A549 (cell line): ENCODE measurements around the gene OCIAD2. TPM values are rescaled to one million over a fixed set of nuclear protein-coding genes. Genes with fewer than 3 reads are reported as not detected.

ENCODE experiments used
- ATAC-seq, 2 experiments: fragments of 200-7000 bp in 1 of 2; fragments of >200 bp in 1 of 2; cut with Nextera tagmentation in 1 of 2; cut with Tn5 transposase in 1 of 2; 3 replicates each; pipeline versions ENCODE4 v1.8.0 to v1.9.1; 2018 to 2020; ENCODE audit warnings: mild to moderate bottlenecking in 1 of 2, moderate library complexity in 1 of 2
- CTCF ChIA-PET: fragments of 300-600 bp; sonication (Branson Sonifier 250); formaldehyde crosslinking; extraction: SDS; loops from one replicate; lab custom pipeline; 2021; ENCODE audit warnings: antibody characterized with exemption, inconsistent platforms; lab: Yijun Ruan, JAX
- POLR2A ChIA-PET: fragments of 350-600 bp; formaldehyde crosslinking; extraction: SDS; loops from one replicate; lab custom pipeline; 2021; ENCODE audit warnings: antibody characterized with exemption, inconsistent platforms; lab: Yijun Ruan, JAX
- DNase-seq, 2 experiments: peaks; one replicate each; pipeline versions ENCODE4 v3.0.0 to v3.0.0-alpha.2; 2011 to 2016; ENCODE audit warnings: low read depth in 1 of 2, low spot score in 1 of 2
- FAIRE-seq: peaks from 2 replicates; lab custom pipeline; 2011; peaks lifted over from hg19 to GRCh38; lab: Jason Lieb, UNC
- H3K27ac ChIP-seq, 2 experiments: fragments of >200 bp; sonication (Bioruptor Twin); formaldehyde crosslinking; 3 replicates each; pipeline ENCODE4 v1.5.1; 2016 to 2017
- H3K4me1 ChIP-seq: fragments of >200 bp; sonication (Bioruptor Twin); formaldehyde crosslinking; 3 replicates; pipeline ENCODE4 v1.6.1; 2016
- H3K4me2 ChIP-seq: fragments of >200 bp; sonication (Bioruptor Twin); formaldehyde crosslinking; 3 replicates; pipeline ENCODE4 v1.6.1; 2016
- H3K4me3 ChIP-seq: fragments of >200 bp; sonication (Bioruptor Twin); formaldehyde crosslinking; 3 replicates; pipeline ENCODE4 v1.5.1; 2016
- H3K9me3 ChIP-seq: fragments of >200 bp; sonication (Bioruptor Twin); formaldehyde crosslinking; 3 replicates; pipeline ENCODE4 v1.6.1; 2016
- CBX8 ChIP-seq: fragments of 200-600 bp; sonication (generic); IDR thresholded peaks from 2 replicates; pipeline ENCODE4 v1.6.1; 2016
- CHD2 ChIP-seq: fragments of 150-350 bp; IDR thresholded peaks from 2 replicates; pipeline ENCODE4 v1.6.1; 2014; ENCODE audit warnings: low read length; ENCODE audit not compliant: partially characterized antibody
- EP300 ChIP-seq, 2 experiments: fragments of >200 bp; sonication (Bioruptor Twin); formaldehyde crosslinking; IDR thresholded peaks; 2 replicates in 1 of 2; 3 replicates in 1 of 2; pipeline ENCODE4 v1.6.1; 2016 to 2017
- GATA3 ChIP-seq: IDR thresholded peaks from 2 replicates; pipeline ENCODE4 v1.6.1; 2012; ENCODE audit warnings: borderline replicate concordance
- HDAC2 ChIP-seq: fragments of 200-600 bp; sonication (generic); IDR thresholded peaks from 2 replicates; pipeline ENCODE4 v1.6.1; 2016
- HEYL ChIP-seq: fragments of 250-450 bp; sonication (Bioruptor Pico); IDR thresholded peaks from 2 replicates; pipeline ENCODE4 v1.8.0; 2021; ENCODE audit warnings: mild to moderate bottlenecking, moderate library complexity
- HOXB5 ChIP-seq: fragments of 250-450 bp; sonication (Bioruptor Pico); IDR thresholded peaks from 2 replicates; pipeline ENCODE4 v1.5.0; 2020; ENCODE audit warnings: mild to moderate bottlenecking, moderate library complexity
- KDM5A ChIP-seq: fragments of 200-600 bp; sonication (generic); IDR thresholded peaks from 2 replicates; pipeline ENCODE4 v1.6.1; 2016; ENCODE audit warnings: antibody characterized with exemption, mild to moderate bottlenecking
- MAFK ChIP-seq: fragments of 450-650 bp; IDR thresholded peaks from 2 replicates; pipeline ENCODE4 v1.6.1; 2014; ENCODE audit not compliant: partially characterized antibody
- NFE2L2 ChIP-seq: fragments of 150-350 bp; conservative IDR thresholded peaks from 2 replicates; pipeline ENCODE4 v1.6.1; 2014; ENCODE audit warnings: low read length
- NR3C1 ChIP-seq: fragments of >200 bp; sonication (Bioruptor Twin); formaldehyde crosslinking; IDR thresholded peaks from 3 replicates; pipeline ENCODE4 v1.6.1; 2017
- PHF8 ChIP-seq: fragments of 200-600 bp; sonication (generic); IDR thresholded peaks from 2 replicates; pipeline ENCODE4 v1.6.1; 2016; ENCODE audit warnings: low read depth, mild to moderate bottlenecking, antibody characterized with exemption, moderate library complexity, borderline replicate concordance
- POLR2A ChIP-seq: IDR thresholded peaks from 2 replicates; pipeline ENCODE4 v1.6.1; 2012; ENCODE audit warnings: mild to moderate bottlenecking, low read length
- RAD21 ChIP-seq, 2 experiments: fragments of >200 bp in 1 of 2; sonication (Bioruptor Twin) in 1 of 2; formaldehyde crosslinking in 1 of 2; IDR thresholded peaks in 1 of 2; conservative IDR thresholded peaks in 1 of 2; 2 replicates in 1 of 2; 3 replicates in 1 of 2; pipeline ENCODE4 v1.6.1; 2012 to 2018; ENCODE audit warnings: inconsistent platforms in 1 of 2
- RCOR1 ChIP-seq: fragments of 150-350 bp; IDR thresholded peaks from 2 replicates; pipeline ENCODE4 v1.6.1; 2014; ENCODE audit warnings: antibody characterized with exemption, low read length, low read depth
- RFX5 ChIP-seq: fragments of 450-650 bp; IDR thresholded peaks from 2 replicates; pipeline ENCODE4 v1.7.1; 2014; ENCODE audit warnings: antibody characterized with exemption, mild to moderate bottlenecking, moderate library complexity
- SREBF2 ChIP-seq: fragments of 450-650 bp; IDR thresholded peaks from 2 replicates; pipeline ENCODE4 v1.6.1; 2014; ENCODE audit warnings: mild to moderate bottlenecking, moderate library complexity
- TP53 ChIP-seq: fragments of 250-450 bp; sonication (Bioruptor Pico); IDR thresholded peaks from 2 replicates; pipeline ENCODE4 v1.5.0; 2021; ENCODE audit warnings: mild to moderate bottlenecking, moderate library complexity
- ZFP36 ChIP-seq: fragments of 450-650 bp; IDR thresholded peaks from 2 replicates; pipeline ENCODE4 v1.6.1; 2014; ENCODE audit warnings: borderline replicate concordance; ENCODE audit not compliant: partially characterized antibody
- WGBS: methylation state at CpG from one replicate; pipeline ENCODE4 v1.1.6; 2017; ENCODE audit errors: missing lambda C conversion rate; 5-methylcytosine and 5-hydroxymethylcytosine counted together
- polyA plus RNA-seq, 4 experiments: library from polyadenylated mRNA; depleted of rRNA in 3 of 4; stranded (reverse); fragments of >200 nt; fragmentation: RNase III in 1 of 4; extraction: RNeasy Plus Mini Kit Qiagen cat#74134 plus additional on column Dnase treatment in 1 of 4; gene quantifications; 2 replicates in 3 of 4; 3 replicates in 1 of 4; pipeline ENCODE4 v1.2.3, GENCODE V29; 2011 to 2017
- TF ChIP-seq, protein P1 (sequence below): fragments of 150-350 bp; IDR thresholded peaks from 2 replicates; pipeline ENCODE4 v1.6.1; 2014; ENCODE audit warnings: low read depth, mild to moderate bottlenecking, low read length
- TF ChIP-seq, protein P2 (sequence below): fragments of >200 bp; sonication (Bioruptor Twin); formaldehyde crosslinking; IDR thresholded peaks from 3 replicates; pipeline ENCODE4 v1.6.1; 2016
- TF ChIP-seq, protein P3 (sequence below): IDR thresholded peaks from 2 replicates; pipeline ENCODE4 v1.6.1; 2012
- TF ChIP-seq, protein P4 (sequence below): fragments of >200 bp; sonication (Bioruptor Twin); formaldehyde crosslinking; IDR thresholded peaks from 2 replicates; pipeline ENCODE4 v1.6.1; 2016
- TF ChIP-seq, protein P5 (sequence below): fragments of 250-450 bp; sonication (Bioruptor Pico); IDR thresholded peaks from 2 replicates; pipeline ENCODE4 v1.5.0; 2020; ENCODE audit warnings: low read depth, mild to moderate bottlenecking, moderate library complexity
- TF ChIP-seq, protein P6 (sequence below): fragments of 250-450 bp; sonication (Bioruptor Pico); IDR thresholded peaks from 2 replicates; pipeline ENCODE4 v1.5.0; 2021; ENCODE audit warnings: mild to moderate bottlenecking, moderate library complexity, borderline replicate concordance

OCIAD2 gene
- polyA plus RNA-seq, 2 of the 4 experiments (the other 2 are of a cell fraction) = 141 to 170 TPM

DNA sequence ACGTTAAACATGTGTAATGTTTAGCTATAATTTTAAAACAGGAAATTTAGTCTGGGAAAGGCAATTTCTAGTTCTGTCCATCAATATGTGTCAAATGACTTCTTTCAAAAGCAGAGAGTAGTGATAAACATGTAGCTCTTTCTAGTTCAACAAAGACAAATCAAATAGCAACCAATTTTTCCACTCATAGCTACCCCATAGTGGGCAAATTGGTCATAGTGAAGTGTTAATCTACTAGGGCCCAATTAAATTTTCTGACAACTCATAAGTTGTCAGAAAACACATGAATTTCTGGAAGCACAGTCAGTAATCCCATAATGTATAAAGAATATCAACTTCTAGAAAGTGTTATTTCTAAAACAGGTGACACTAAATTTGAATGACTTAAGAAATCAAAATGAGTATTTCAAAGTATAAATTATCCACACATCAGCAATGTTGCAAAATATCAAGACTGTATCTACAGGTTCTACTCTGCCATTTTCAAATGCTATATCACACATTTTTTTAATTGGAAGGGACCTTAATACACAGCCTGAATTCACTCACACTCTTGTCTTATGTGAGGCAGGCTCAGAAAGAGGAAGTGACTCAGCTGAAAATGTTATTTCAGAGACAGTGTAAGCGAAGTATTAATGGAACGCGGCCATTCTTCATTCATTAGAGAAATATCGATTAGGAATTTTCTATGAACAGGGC is 7.7 kb downstream of the OCIAD2 start:
- Histone ChIP-seq H3K27ac (no peak overlapping the region), H3K4me1 (peaks cover 24% of the 10 kb centered on the region), H3K4me3 (no peak overlapping the region), H3K4me2 (no peak overlapping the region), H3K9me3 (no peaks in the 10 kb centered on the region)
- no peak for TF ChIP-seq HDAC2
- TF ChIP-seq CBX8 = no peak
- TF ChIP-seq NFE2L2 = no peak
- TF ChIP-seq EP300 (IDR thresholded peaks at IDR 0.05) = no peak
- no peak for TF ChIP-seq ZFP36
- TF ChIP-seq RCOR1 = no peak
- FAIRE-seq (no peak), DNase-seq (no peak), ATAC-seq (no peak)
- ChIA-PET CTCF (interaction anchor here (0.6 kb wide), 1 partner anchor 11 kb away, joined by 3 read pairs; no protein-coding TSS in a partner anchor), POLR2A (no interaction called here)
- 80% methylated on average over 5 of the region's 5 CpGs for WGBS

DNA sequence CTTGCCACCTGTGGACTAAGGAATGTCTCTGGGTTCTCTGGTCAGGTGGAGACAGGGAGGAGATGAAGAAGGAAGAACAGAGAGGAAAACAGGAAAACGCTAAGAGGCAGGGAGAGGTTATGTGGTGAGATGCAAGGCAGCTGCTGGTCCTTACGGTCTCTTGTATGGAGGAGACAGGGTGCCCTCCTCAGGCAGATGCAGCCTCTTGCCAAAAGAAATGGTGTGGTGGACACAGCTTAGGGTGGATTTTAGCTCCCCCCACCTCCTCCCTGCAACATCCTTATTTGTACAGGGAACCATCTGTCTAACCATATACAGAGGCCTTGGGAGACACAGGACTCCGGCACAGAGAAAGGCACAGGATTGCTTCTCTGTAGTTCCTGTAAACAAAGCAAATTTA is 9.7 kb downstream of the OCIAD2 start:
- DNase-seq = no peak
- TF ChIP-seq RCOR1 = no peak
- no peak for TF ChIP-seq PHF8
- no peak for TF ChIP-seq HEYL (CRISPR knock-in tag)
- TF ChIP-seq HOXB5 (CRISPR knock-in tag) = no peak
- no peak for TF ChIP-seq KDM5A
- no peak for TF ChIP-seq SREBF2
- no peak for TF ChIP-seq RAD21 (conservative IDR thresholded peaks at IDR 0.05 in 1 of 2, IDR thresholded peaks at IDR 0.05 in 1 of 2)
- no peak for TF ChIP-seq GATA3
- no peak for TF ChIP-seq POLR2A
- TF ChIP-seq MAFK = no peak
- TF ChIP-seq RFX5 = no peak
- TF ChIP-seq NR3C1 = no peak
- Histone ChIP-seq H3K4me1 (peaks cover 12% of the 10 kb centered on the region; the same call in 2 of the 3 replicates), H3K4me3 (no peak overlapping the region), H3K27ac (no peak overlapping the region), H3K9me3 (no peaks in the 10 kb centered on the region), H3K4me2 (no peak overlapping the region)
- CTCF ChIA-PET = no interaction called here
- POLR2A ChIA-PET = no interaction called here
- no peak for ATAC-seq
- no peak for FAIRE-seq
- 98% methylated on average over 3 of the region's 3 CpGs for WGBS

DNA sequence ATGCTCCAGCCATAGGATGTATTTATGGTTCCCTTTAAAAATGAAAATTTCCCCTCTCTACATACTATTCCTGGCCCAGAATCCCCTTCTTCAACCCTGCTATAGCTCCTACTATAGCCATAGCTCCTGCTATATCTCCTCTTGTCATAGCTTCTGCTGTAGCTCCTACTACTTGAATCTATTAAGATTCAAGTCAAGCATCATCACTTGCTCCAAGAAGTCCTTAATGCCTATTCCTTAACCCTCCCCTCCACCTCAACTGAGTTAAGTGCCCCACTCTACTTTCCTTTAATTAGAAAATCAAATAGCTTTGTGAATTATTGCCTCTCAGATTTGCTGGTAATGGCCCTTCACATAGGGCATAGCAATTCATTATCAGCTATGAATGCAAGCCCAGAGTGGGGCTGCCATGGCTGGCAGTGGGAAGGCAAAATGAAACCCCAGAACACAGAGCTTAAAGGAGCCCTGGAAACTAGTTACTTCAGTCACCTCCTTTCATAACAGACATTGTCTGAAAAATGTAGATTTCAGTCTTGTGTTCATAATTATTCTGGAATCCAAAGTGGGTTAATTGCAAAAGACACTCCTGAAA is 15.4 kb downstream of the OCIAD2 start:
- Histone ChIP-seq H3K4me2 (no peak overlapping the region), H3K27ac (no peak overlapping the region), H3K4me1 (no peaks in the 10 kb centered on the region), H3K4me3 (no peak overlapping the region), H3K9me3 (no peaks in the 10 kb centered on the region)
- CTCF ChIA-PET = interaction anchor here (1.3 kb wide), 1 partner anchor 53 kb away, joined by 3 read pairs; no protein-coding TSS in a partner anchor
- DNase-seq = no peak
- no peak for ATAC-seq
- POLR2A ChIA-PET = no interaction called here
- FAIRE-seq = no peak
- TF ChIP-seq, protein P1, sequence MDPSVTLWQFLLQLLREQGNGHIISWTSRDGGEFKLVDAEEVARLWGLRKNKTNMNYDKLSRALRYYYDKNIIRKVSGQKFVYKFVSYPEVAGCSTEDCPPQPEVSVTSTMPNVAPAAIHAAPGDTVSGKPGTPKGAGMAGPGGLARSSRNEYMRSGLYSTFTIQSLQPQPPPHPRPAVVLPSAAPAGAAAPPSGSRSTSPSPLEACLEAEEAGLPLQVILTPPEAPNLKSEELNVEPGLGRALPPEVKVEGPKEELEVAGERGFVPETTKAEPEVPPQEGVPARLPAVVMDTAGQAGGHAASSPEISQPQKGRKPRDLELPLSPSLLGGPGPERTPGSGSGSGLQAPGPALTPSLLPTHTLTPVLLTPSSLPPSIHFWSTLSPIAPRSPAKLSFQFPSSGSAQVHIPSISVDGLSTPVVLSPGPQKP = no peak
- no peak for TF ChIP-seq HDAC2
- TF ChIP-seq NFE2L2 = no peak
- no peak for TF ChIP-seq HOXB5 (CRISPR knock-in tag)
- TF ChIP-seq, protein P2, sequence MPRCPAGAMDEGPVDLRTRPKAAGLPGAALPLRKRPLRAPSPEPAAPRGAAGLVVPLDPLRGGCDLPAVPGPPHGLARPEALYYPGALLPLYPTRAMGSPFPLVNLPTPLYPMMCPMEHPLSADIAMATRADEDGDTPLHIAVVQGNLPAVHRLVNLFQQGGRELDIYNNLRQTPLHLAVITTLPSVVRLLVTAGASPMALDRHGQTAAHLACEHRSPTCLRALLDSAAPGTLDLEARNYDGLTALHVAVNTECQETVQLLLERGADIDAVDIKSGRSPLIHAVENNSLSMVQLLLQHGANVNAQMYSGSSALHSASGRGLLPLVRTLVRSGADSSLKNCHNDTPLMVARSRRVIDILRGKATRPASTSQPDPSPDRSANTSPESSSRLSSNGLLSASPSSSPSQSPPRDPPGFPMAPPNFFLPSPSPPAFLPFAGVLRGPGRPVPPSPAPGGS = no peak
- no peak for TF ChIP-seq CHD2
- TF ChIP-seq, protein P3, sequence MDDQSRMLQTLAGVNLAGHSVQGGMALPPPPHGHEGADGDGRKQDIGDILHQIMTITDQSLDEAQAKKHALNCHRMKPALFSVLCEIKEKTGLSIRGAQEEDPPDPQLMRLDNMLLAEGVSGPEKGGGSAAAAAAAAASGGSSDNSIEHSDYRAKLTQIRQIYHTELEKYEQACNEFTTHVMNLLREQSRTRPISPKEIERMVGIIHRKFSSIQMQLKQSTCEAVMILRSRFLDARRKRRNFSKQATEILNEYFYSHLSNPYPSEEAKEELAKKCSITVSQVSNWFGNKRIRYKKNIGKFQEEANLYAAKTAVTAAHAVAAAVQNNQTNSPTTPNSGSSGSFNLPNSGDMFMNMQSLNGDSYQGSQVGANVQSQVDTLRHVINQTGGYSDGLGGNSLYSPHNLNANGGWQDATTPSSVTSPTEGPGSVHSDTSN = no peak
- TF ChIP-seq, protein P4, sequence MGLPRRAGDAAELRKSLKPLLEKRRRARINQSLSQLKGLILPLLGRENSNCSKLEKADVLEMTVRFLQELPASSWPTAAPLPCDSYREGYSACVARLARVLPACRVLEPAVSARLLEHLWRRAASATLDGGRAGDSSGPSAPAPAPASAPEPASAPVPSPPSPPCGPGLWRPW = no peak
- TF ChIP-seq TP53 (CRISPR knock-in tag) = no peak
- TF ChIP-seq NR3C1 = no peak
- no peak for TF ChIP-seq CBX8
- TF ChIP-seq, protein P5, sequence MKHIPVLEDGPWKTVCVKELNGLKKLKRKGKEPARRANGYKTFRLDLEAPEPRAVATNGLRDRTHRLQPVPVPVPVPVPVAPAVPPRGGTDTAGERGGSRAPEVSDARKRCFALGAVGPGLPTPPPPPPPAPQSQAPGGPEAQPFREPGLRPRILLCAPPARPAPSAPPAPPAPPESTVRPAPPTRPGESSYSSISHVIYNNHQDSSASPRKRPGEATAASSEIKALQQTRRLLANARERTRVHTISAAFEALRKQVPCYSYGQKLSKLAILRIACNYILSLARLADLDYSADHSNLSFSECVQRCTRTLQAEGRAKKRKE (CRISPR knock-in tag) = no peak
- TF ChIP-seq, protein P6, sequence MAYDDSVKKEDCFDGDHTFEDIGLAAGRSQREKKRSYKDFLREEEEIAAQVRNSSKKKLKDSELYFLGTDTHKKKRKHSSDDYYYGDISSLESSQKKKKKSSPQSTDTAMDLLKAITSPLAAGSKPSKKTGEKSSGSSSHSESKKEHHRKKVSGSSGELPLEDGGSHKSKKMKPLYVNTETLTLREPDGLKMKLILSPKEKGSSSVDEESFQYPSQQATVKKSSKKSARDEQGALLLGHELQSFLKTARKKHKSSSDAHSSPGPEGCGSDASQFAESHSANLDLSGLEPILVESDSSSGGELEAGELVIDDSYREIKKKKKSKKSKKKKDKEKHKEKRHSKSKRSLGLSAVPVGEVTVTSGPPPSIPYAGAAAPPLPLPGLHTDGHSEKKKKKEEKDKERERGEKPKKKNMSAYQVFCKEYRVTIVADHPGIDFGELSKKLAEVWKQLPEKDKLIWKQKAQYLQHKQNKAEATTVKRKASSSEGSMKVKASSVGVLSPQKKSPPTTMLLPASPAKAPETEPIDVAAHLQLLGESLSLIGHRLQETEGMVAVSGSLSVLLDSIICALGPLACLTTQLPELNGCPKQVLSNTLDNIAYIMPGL (CRISPR knock-in tag) = no peak
- TF ChIP-seq POLR2A = no peak
- TF ChIP-seq MAFK = no peak
